ENCODE results near the gene ACYP1.
"Not testable (repeated sequence)": the region's sequence is repeated elsewhere in the genome, so short reads cannot be mapped to it uniquely, and the experiment has no call there.

- TF ChIP-seq CTCF, POLR2A (IDR thresholded peaks at IDR 0.05): not testable (repeated sequence)
Observed at GRCh38 chr14:75067765-75068164, 3.9 kb upstream of the ACYP1 start.

Measured in body of pancreas (tissue), 4 donors.